GM12878 (cell line): ENCODE results near the gene ZNF710. TPM values are rescaled to one million over a fixed set of nuclear protein-coding genes. Genes with fewer than 3 reads are reported as not detected.

Source experiments
- ATAC-seq: fragments of 200-7000 bp; cut with Tn5 transposase; 3 replicates; pipeline ENCODE4 v1.9.1; 2020; ENCODE audit warnings: mild to moderate bottlenecking, moderate library complexity
- BruUV-seq: library from RNA; stranded (reverse); fragments of 400-500 nt; replicated peaks from 2 replicates; lab custom pipeline; 2021; lab: Mats Ljungman, UMichigan
- CTCF ChIA-PET: fragments of 300-600 bp; sonication (Branson Sonifier 250); formaldehyde crosslinking; extraction: SDS; loops from one replicate; lab custom pipeline; 2021; ENCODE audit warnings: inconsistent platforms; lab: Yijun Ruan, JAX
- POLR2A ChIA-PET: fragments of 350-600 bp; formaldehyde crosslinking; extraction: SDS; loops from one replicate; lab custom pipeline; 2021; ENCODE audit warnings: inconsistent platforms; lab: Charles Lee
- RAD21 ChIA-PET: fragments of 300-600 bp; sonication (Branson Sonifier 250); formaldehyde crosslinking; loops from one replicate; lab custom pipeline; 2023; ENCODE audit warnings: antibody characterized with exemption; ENCODE audit not compliant: unreplicated experiment; lab: Charles Lee
- SMC1A ChIA-PET: fragments of 300-600 bp; sonication (Branson Sonifier 250); formaldehyde crosslinking; loops from one replicate; lab custom pipeline; 2023; ENCODE audit not compliant: unreplicated experiment, uncharacterized antibody; lab: Charles Lee
- DNase-seq: peaks from one replicate; pipeline ENCODE4 v3.0.0-alpha.2; 2011; ENCODE audit warnings: low read depth, low spot score
- FAIRE-seq: peaks from 3 replicates; lab custom pipeline; 2011; peaks lifted over from hg19 to GRCh38; lab: Jason Lieb, UNC
- H2AFZ ChIP-seq: 2 replicates; pipeline ENCODE4 v1.6.0; 2011; ENCODE audit warnings: low read depth, low read length, control low read depth; ENCODE audit not compliant: control insufficient read depth
- H3K27ac ChIP-seq: 2 replicates; pipeline ENCODE4 v1.5.1; 2011; ENCODE audit warnings: control low read depth; ENCODE audit not compliant: control insufficient read depth, insufficient read depth
- H3K27me3 ChIP-seq, 2 experiments: replicated peaks in 1 of 2; 2 replicates each; pipeline versions ENCODE4 v1.6.0 to v1.6.1; 2011; ENCODE audit warnings: low read length in 1 of 2; ENCODE audit not compliant: control insufficient read depth in 2 of 2, insufficient read depth in 2 of 2
- H3K36me3 ChIP-seq, 2 experiments: 2 replicates each; pipeline ENCODE4 v1.5.1; 2011; ENCODE audit warnings: low read length in 1 of 2; ENCODE audit not compliant: control insufficient read depth in 2 of 2, insufficient read depth in 2 of 2
- H3K4me1 ChIP-seq: 2 replicates; pipeline ENCODE4 v1.6.1; 2011; ENCODE audit warnings: mild to moderate bottlenecking, low read length, moderate library complexity, mixed read lengths; ENCODE audit not compliant: control insufficient read depth, insufficient read depth
- H3K4me2 ChIP-seq: 2 replicates; pipeline ENCODE4 v1.6.0; 2011; ENCODE audit warnings: control low read depth; ENCODE audit not compliant: control insufficient read depth, insufficient read depth
- H3K4me3 ChIP-seq: fragments of 200-600 bp; sonication (generic); 2 replicates; pipeline ENCODE4 v1.5.1; 2016
- H3K79me2 ChIP-seq: 2 replicates; pipeline ENCODE4 v1.6.0; 2011; ENCODE audit warnings: low read length; ENCODE audit not compliant: control insufficient read depth, insufficient read depth
- H3K9ac ChIP-seq: 2 replicates; pipeline ENCODE4 v1.8.0; 2011; ENCODE audit warnings: low read length, control low read depth, mixed read lengths; ENCODE audit not compliant: control insufficient read depth, insufficient read depth
- H3K9me3 ChIP-seq: replicated peaks from 3 replicates; pipeline ENCODE4 v1.5.1; 2011; ENCODE audit warnings: mild to moderate bottlenecking, low read length; ENCODE audit not compliant: control insufficient read depth, insufficient read depth
- H4K20me1 ChIP-seq: 2 replicates; pipeline ENCODE4 v1.6.0; 2011; ENCODE audit not compliant: control insufficient read depth, insufficient read depth
- BRCA1 ChIP-seq: IDR thresholded peaks from 2 replicates; pipeline ENCODE4 v1.6.1; 2011; ENCODE audit warnings: low read depth, low read length, improper control_type of control experiment
- CTCF ChIP-seq, 3 experiments: IDR thresholded peaks in 2 of 3; conservative IDR thresholded peaks in 1 of 3; 2 replicates each; pipeline ENCODE4 v1.5.1; 2011; ENCODE audit warnings: low read depth in 3 of 3, low read length in 3 of 3, mild to moderate bottlenecking in 3 of 3, control low read depth in 2 of 3, moderate library complexity in 2 of 3, inconsistent platforms in 1 of 3, mixed read lengths in 1 of 3; ENCODE audit not compliant: control insufficient read depth in 2 of 3, insufficient read depth in 1 of 3; ENCODE audit errors: extremely low read depth in 1 of 3
- ETV6 ChIP-seq, 2 experiments: fragments of 450-650 bp in 1 of 2; IDR thresholded peaks in 1 of 2; conservative IDR thresholded peaks in 1 of 2; 2 replicates each; pipeline ENCODE4 v1.6.1; 2014; ENCODE audit warnings: antibody characterized with exemption in 1 of 2, borderline replicate concordance in 1 of 2, low read depth in 1 of 2, mild to moderate bottlenecking in 1 of 2, moderate library complexity in 1 of 2
- FOXM1 ChIP-seq: IDR thresholded peaks from 2 replicates; pipeline ENCODE4 v1.6.1; 2012; ENCODE audit warnings: low read depth, mild to moderate bottlenecking, inconsistent platforms, low read length, moderate library complexity
- HDAC2 ChIP-seq: fragments of 200-600 bp; sonication (generic); IDR thresholded peaks from 2 replicates; pipeline ENCODE4 v1.6.1; 2017
- MEF2B ChIP-seq: fragments of 450-650 bp; IDR thresholded peaks from 2 replicates; pipeline ENCODE4 v1.6.1; 2018; ENCODE audit warnings: mild to moderate bottlenecking, moderate library complexity; ENCODE audit not compliant: partially characterized antibody, poor library complexity, severe bottlenecking
- POLR2AphosphoS5 ChIP-seq: IDR thresholded peaks from 2 replicates; pipeline ENCODE4 v1.6.1; 2011; ENCODE audit warnings: mild to moderate bottlenecking, low read length, inconsistent platforms
- SP1 ChIP-seq: IDR thresholded peaks from one replicate; pipeline ENCODE4 v1.6.1; 2011; ENCODE audit warnings: low read depth, low read length
- SRF ChIP-seq, 2 experiments: IDR thresholded peaks; 2 replicates each; pipeline ENCODE4 v1.6.1; 2011; ENCODE audit warnings: low read depth in 2 of 2, low read length in 2 of 2, mild to moderate bottlenecking in 1 of 2, moderate library complexity in 1 of 2
- ZBTB33 ChIP-seq: fragments of 450-650 bp; IDR thresholded peaks from 2 replicates; pipeline ENCODE4 v1.6.1; 2017; ENCODE audit warnings: mild to moderate bottlenecking
- ZNF622 ChIP-seq: fragments of 450-650 bp; IDR thresholded peaks from 2 replicates; pipeline ENCODE4 v1.6.1; 2017; ENCODE audit warnings: mild to moderate bottlenecking, inconsistent platforms
- ZNF687 ChIP-seq: fragments of 450-650 bp; IDR thresholded peaks from 2 replicates; pipeline ENCODE4 v1.6.1; 2017; ENCODE audit warnings: mild to moderate bottlenecking, moderate library complexity
- WGBS: methylation state at CpG from one replicate; pipeline ENCODE4 v1.1.6; 2016; ENCODE audit warnings: low lambda C conversion rate; ENCODE audit not compliant: insufficient replicate concordance, insufficient coverage; ENCODE audit errors: missing lambda C conversion rate; 5-methylcytosine and 5-hydroxymethylcytosine counted together
- in situ Hi-C: fragments of 300-500 bp; cut with MboI; formaldehyde crosslinking; loops from 9 replicates; pipeline ENCODE4 v1.14.3; 2018; ENCODE audit warnings: mixed read lengths
- intact Hi-C: fragments of 100-400 bp; cut with micrococcal nuclease; formaldehyde crosslinking; loops from one replicate; pipeline ENCODE4 v1.14.2; 2022; ENCODE audit not compliant: unreplicated experiment
- polyA plus RNA-seq, 11 experiments: library from polyadenylated mRNA; depleted of rRNA in 4 of 11; unstranded in 6 of 11; stranded (reverse) in 5 of 11; fragments of >200 nt; fragmentation: Nextera tagmentation in 4 of 11; fragmentation: Illumina TruSeq in 1 of 11; extraction: Ambion mirVana in 4 of 11; extraction: Trizol in 1 of 11; gene quantifications; 1 replicate in 1 of 11; 2 replicates in 10 of 11; pipeline versions ENCODE4 v1.2.1 to v1.2.3, GENCODE V29; 2011 to 2016; ENCODE audit warnings: inconsistent platforms in 2 of 11, missing spikeins in 2 of 11, low read depth in 1 of 11
- total RNA-seq, 4 experiments: library from RNA; depleted of rRNA in 3 of 4; stranded (reverse); fragments of >200 nt in 3 of 4; fragmentation: Illumina TruSeq in 1 of 4; extraction: Trizol in 1 of 4; gene quantifications; 2 replicates each; pipeline versions ENCODE4 v1.2.1 to v1.2.3, GENCODE V29; 2013 to 2021
- TF ChIP-seq, protein P1 (sequence below): IDR thresholded peaks from 2 replicates; pipeline ENCODE4 v1.6.1; 2012; ENCODE audit warnings: low read depth, low read length, improper control_type of control experiment

The ZNF710 gene
- total and polyA plus RNA-seq, 10 of the 15 experiments (the other 5 are each of a cell fraction or from before 2014, with no cell fraction given): 1.4 to 43.5 (median 9.8) TPM

DNA sequence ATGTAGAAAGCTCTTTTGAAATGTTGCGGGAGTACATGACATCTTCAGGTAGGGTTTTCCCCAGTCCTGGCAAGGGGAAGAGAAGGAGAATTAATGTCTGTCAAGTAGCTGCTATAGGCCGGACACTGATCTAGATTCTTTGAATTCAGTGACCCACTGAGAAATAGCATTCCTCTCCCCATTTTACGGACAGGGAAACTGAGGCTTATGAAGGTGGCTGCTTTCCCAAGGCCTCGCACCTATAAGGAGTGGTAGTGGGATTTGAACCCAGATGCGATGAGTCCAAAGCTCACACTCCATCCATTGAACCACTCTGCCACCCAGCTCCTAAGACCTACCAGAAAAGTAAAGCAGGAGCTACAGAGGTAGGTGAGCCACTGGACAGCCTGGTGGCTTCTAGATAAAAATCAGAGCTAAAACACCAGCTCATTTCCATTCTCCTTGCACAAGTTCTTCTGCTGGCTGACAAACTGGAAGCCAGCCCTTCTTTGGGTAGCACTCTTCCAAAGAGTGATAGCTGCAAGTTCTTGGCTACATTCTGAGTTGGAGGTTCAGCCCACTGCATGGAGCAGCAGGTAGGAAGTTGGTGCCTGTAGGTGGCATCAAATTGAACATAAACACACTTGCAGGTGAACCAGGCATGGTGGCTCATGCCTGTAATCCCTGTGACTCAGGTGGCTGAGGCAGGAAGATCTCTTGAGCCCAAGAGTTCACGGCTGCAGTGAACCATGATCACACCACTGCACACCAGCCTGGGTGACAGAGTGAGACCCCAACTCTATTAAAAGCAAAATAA lies 22.0 kb downstream of the ZNF710 start (continued):
- TF ChIP-seq CTCF (IDR thresholded peaks at IDR 0.05 in 2 of 3, conservative IDR thresholded peaks at IDR 0.05 in 1 of 3; ENCODE audit: control insufficient read depth in 2 of 3, extremely low read depth in 1 of 3, insufficient read depth in 1 of 3, low read depth in 3 of 3, low read length in 3 of 3) (no peak), MEF2B (no peak), POLR2AphosphoS5 (no peak)
- TF ChIP-seq, all 136 proteins: peak for 0

- ATAC-seq (no peak), FAIRE-seq (no peak), DNase-seq (no peak)
- no peak overlapping the region for H3K4me2 ChIP-seq
- H3K9me3 ChIP-seq: no peaks in the 10 kb centered on the region; the same call in 2 of the 3 replicates
- no peak overlapping the region for H3K9ac ChIP-seq
- ChIA-PET CTCF (interaction anchor here (2.0 kb wide), 1 partner anchor 11 kb away, joined by 5 read pairs; no protein-coding TSS in a partner anchor), POLR2A (no interaction called here), RAD21 (no interaction called here), SMC1A (interaction anchor here (12.0 kb wide), 1 partner anchor 14 kb away, joined by 224 read pairs; the partner anchor contains the start of gene ZNF710)
- peaks cover 17% of the 10 kb centered on the region for H3K4me1 ChIP-seq
- no peak overlapping the region for H3K4me3 ChIP-seq
- peaks cover 37% of the 10 kb centered on the region for H3K79me2 ChIP-seq
- H2AFZ ChIP-seq: no peak overlapping the region
- intact Hi-C loops (no loop called here), in situ Hi-C loops (no loop called here)
- H3K27me3 ChIP-seq: no peaks in the 10 kb centered on the region
- H3K36me3 ChIP-seq: no peaks in the 10 kb centered on the region; a peak in 2 of 4 replicates
- BruUV-seq: no TSS peak
- 97% methylated on average over 4 of the region's 4 CpGs for WGBS
- no peaks in the 10 kb centered on the region for H4K20me1 ChIP-seq
- no peak overlapping the region for H3K27ac ChIP-seq
- TF ChIP-seq HDAC2 (no peak), ZBTB33 (no peak), BRCA1 (no peak), FOXM1 (no peak), SP1 (no peak), SRF (IDR thresholded peaks at IDR 0.05; ENCODE audit: low read depth in 2 of 2, low read length in 2 of 2) (no peak), ZNF622 (no peak), ETV6 (conservative IDR thresholded peaks at IDR 0.05 in 1 of 2, IDR thresholded peaks at IDR 0.05 in 1 of 2; ENCODE audit: borderline replicate concordance in 1 of 2, low read depth in 1 of 2) (no peak), ZNF687 (no peak)
- TF ChIP-seq, protein P1, sequence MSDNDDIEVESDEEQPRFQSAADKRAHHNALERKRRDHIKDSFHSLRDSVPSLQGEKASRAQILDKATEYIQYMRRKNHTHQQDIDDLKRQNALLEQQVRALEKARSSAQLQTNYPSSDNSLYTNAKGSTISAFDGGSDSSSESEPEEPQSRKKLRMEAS: no peak
These were observed 23.3 kb downstream of the ZNF710 start for GRCh38 chr15:90024406-90024805.
